Activated CD4-positive, alpha-beta memory T cell treated with anti-CD3 and anti-CD28 coated beads for 36 hours (primary cell): Measurements from ENCODE around the gene ESF1. TPM values are rescaled to one million over a fixed set of nuclear protein-coding genes. Genes with fewer than 3 reads are reported as not detected.
A peak's percentile ranks its signal among the peaks of the same experiment; 100 is the strongest.

ENCODE experiments used
- CTCF ChIA-PET: fragments of 350-600 bp; sonication (Branson Sonifier 250); formaldehyde crosslinking; loops from one replicate; lab custom pipeline; 2021; ENCODE audit warnings: antibody characterized with exemption, inconsistent platforms; lab: Charles Lee
- POLR2A ChIA-PET: fragments of 350-600 bp; sonication (Branson Sonifier 250); formaldehyde crosslinking; loops from one replicate; lab custom pipeline; 2021; ENCODE audit warnings: antibody characterized with exemption; lab: Charles Lee
- DNase-seq: peaks from one replicate; pipeline ENCODE4 v3.0.0-alpha.2; 2020
- H3K27ac Mint-ChIP-seq: one replicate; pipeline ENCODE4 v1.8.0; 2021; ENCODE audit warnings: mixed read lengths
- H3K27me3 Mint-ChIP-seq: one replicate; pipeline ENCODE4 v1.8.0; 2021; ENCODE audit warnings: mixed read lengths
- H3K36me3 Mint-ChIP-seq: one replicate; pipeline ENCODE4 v1.8.0; 2021; ENCODE audit warnings: mixed read lengths
- H3K4me1 Mint-ChIP-seq: one replicate; pipeline ENCODE4 v1.8.0; 2021; ENCODE audit warnings: low read depth, mixed read lengths
- H3K4me3 Mint-ChIP-seq: one replicate; pipeline ENCODE4 v1.8.0; 2021; ENCODE audit warnings: mild to moderate bottlenecking, mixed read lengths
- H3K9me3 Mint-ChIP-seq: one replicate; pipeline ENCODE4 v1.8.0; 2021; ENCODE audit warnings: mixed read lengths
- intact Hi-C: fragments of 100-400 bp; cut with micrococcal nuclease; formaldehyde crosslinking; loops from one replicate; pipeline ENCODE4 v1.15.1; 2023
- total RNA-seq, 2 experiments: library from RNA; stranded (reverse); gene quantifications; one replicate each; pipeline ENCODE4 v1.2.3, GENCODE V29; 2021

The ESF1 gene
- 10 to 100 TPM; 17.3 to 17.9 TPM for total RNA-seq

- intact Hi-C loops = loop anchor here (1.0 to 10.0 kb wide), 5 partner anchors 13 to 560 kb away; partner anchors contain the start of gene ISM1
- Mint-ChIP-seq H3K27me3 (no peaks in the 10 kb centered on the region), H3K9me3 (no peaks in the 10 kb centered on the region), H3K4me3 (peak within 1 kb of the TSS; percentile 91), H3K4me1 (peaks cover 51% of the 10 kb centered on the region), H3K27ac (peak within 1 kb of the TSS; percentile 93), H3K36me3 (peaks cover 42% of the 10 kb centered on the region)
- POLR2A ChIA-PET = interaction anchor here (1.2 to 1.3 kb wide), 5 partner anchors 8 to 15 kb away, joined by 3 to 4 read pairs (median 3); no protein-coding TSS in a partner anchor
- CTCF ChIA-PET = interaction anchor here (1.2 to 2.6 kb wide), 5 partner anchors 11 to 173 kb away, joined by 3 to 22 read pairs (median 4); no protein-coding TSS in a partner anchor
- DNase-seq = peak; percentile 96
These were observed at the start of gene ESF1, which contains the start of gene NDUFAF5 for GRCh38 chr20:13784893-13785715. TSS of gene ESF1 (minus strand) at chr20:13784919. CDS start at chr20:13783140, 1,779 bp downstream. TSS of gene NDUFAF5 (plus strand) at chr20:13785028. CDS start at chr20:13785069, 41 bp downstream.

GRCh38 chr20:13831476-13831875, 46.8 kb upstream of the ESF1 start:
- DNase-seq = no peak
- no peaks in the 10 kb centered on the region for H3K4me1 Mint-ChIP-seq
- POLR2A ChIA-PET = no interaction called here
- intact Hi-C loops = no loop called here
- CTCF ChIA-PET = no interaction called here
- H3K27me3 Mint-ChIP-seq = peaks cover 9% of the 10 kb centered on the region
- H3K36me3 Mint-ChIP-seq = no peaks in the 10 kb centered on the region
- H3K9me3 Mint-ChIP-seq = peaks cover 4% of the 10 kb centered on the region
- H3K4me3 Mint-ChIP-seq = no peak overlapping the region
- H3K27ac Mint-ChIP-seq = no peak overlapping the region

- Mint-ChIP-seq H3K4me3 (no peak overlapping the region), H3K36me3 (peaks cover 4% of the 10 kb centered on the region), H3K27me3 (peaks cover 6% of the 10 kb centered on the region), H3K9me3 (no peaks in the 10 kb centered on the region), H3K4me1 (no peaks in the 10 kb centered on the region), H3K27ac (no peak overlapping the region)
- CTCF ChIA-PET = interaction anchor here (0.7 to 1.0 kb wide), 2 partner anchors 9 to 229 kb away, joined by 3 read pairs; no protein-coding TSS in a partner anchor
- intact Hi-C loops = no loop called here
- DNase-seq = no peak
- POLR2A ChIA-PET = interaction anchor here (0.8 kb wide), 1 partner anchor 45 kb away, joined by 3 read pairs; no protein-coding TSS in a partner anchor
These were observed 40.7 kb upstream of the ESF1 start for GRCh38 chr20:13825465-13825864.

- Mint-ChIP-seq H3K36me3 (peaks cover 4% of the 10 kb centered on the region), H3K27me3 (peaks cover 3% of the 10 kb centered on the region), H3K27ac (no peak overlapping the region), H3K9me3 (no peaks in the 10 kb centered on the region), H3K4me3 (no peak overlapping the region), H3K4me1 (no peaks in the 10 kb centered on the region)
- intact Hi-C loops = no loop called here
- POLR2A ChIA-PET = no interaction called here
- DNase-seq = no peak
- CTCF ChIA-PET = interaction anchor here (0.9 kb wide), 1 partner anchor 36 kb away, joined by 4 read pairs; no protein-coding TSS in a partner anchor
These were observed 39.7 kb upstream of the ESF1 start for GRCh38 chr20:13824459-13824858.

- intact Hi-C loops = no loop called here
- ChIA-PET POLR2A (no interaction called here), CTCF (no interaction called here)
- no peak overlapping the region for H3K4me3 Mint-ChIP-seq
- peaks cover 14% of the 10 kb centered on the region for H3K36me3 Mint-ChIP-seq
- DNase-seq = no peak
- H3K9me3 Mint-ChIP-seq = no peaks in the 10 kb centered on the region
- H3K4me1 Mint-ChIP-seq = peaks cover 6% of the 10 kb centered on the region
- no peak overlapping the region for H3K27ac Mint-ChIP-seq
- H3K27me3 Mint-ChIP-seq = peaks cover 3% of the 10 kb centered on the region
These were observed 37.7 kb upstream of the ESF1 start for GRCh38 chr20:13822459-13822858.

- ChIA-PET CTCF (no interaction called here), POLR2A (no interaction called here)
- no peak overlapping the region for H3K4me3 Mint-ChIP-seq
- H3K4me1 Mint-ChIP-seq = peaks cover 8% of the 10 kb centered on the region
- H3K27ac Mint-ChIP-seq = no peak overlapping the region
- no peaks in the 10 kb centered on the region for H3K9me3 Mint-ChIP-seq
- DNase-seq = no peak
- peaks cover 3% of the 10 kb centered on the region for H3K27me3 Mint-ChIP-seq
- H3K36me3 Mint-ChIP-seq = peaks cover 15% of the 10 kb centered on the region
- intact Hi-C loops = no loop called here
These were observed 37.2 kb upstream of the ESF1 start for GRCh38 chr20:13821876-13822275.

GRCh38 chr20:13819885-13820645, 35.3 kb upstream of the ESF1 start:
- H3K36me3 Mint-ChIP-seq = peaks cover 21% of the 10 kb centered on the region
- H3K4me3 Mint-ChIP-seq = no peak overlapping the region
- H3K27me3 Mint-ChIP-seq = no peaks in the 10 kb centered on the region
- peak; percentile 11 for DNase-seq
- intact Hi-C loops = loop anchor here (1.0 kb wide), 1 partner anchor 235 kb away; no protein-coding TSS in a partner anchor
- POLR2A ChIA-PET = no interaction called here
- peaks cover 18% of the 10 kb centered on the region for H3K4me1 Mint-ChIP-seq
- H3K9me3 Mint-ChIP-seq = no peaks in the 10 kb centered on the region
- no peak overlapping the region for H3K27ac Mint-ChIP-seq
- CTCF ChIA-PET = interaction anchor here (0.6 to 2.9 kb wide), 20 partner anchors 13 to 570 kb away, joined by 3 to 10 read pairs (median 4); partner anchors contain the start of genes ESF1 and NDUFAF5

- no peak for DNase-seq
- no peaks in the 10 kb centered on the region for H3K9me3 Mint-ChIP-seq
- H3K36me3 Mint-ChIP-seq = peaks cover 31% of the 10 kb centered on the region
- no peaks in the 10 kb centered on the region for H3K27me3 Mint-ChIP-seq
- H3K4me1 Mint-ChIP-seq = peaks cover 21% of the 10 kb centered on the region
- CTCF ChIA-PET = interaction anchor here (0.9 kb wide), 1 partner anchor 237 kb away, joined by 3 read pairs; no protein-coding TSS in a partner anchor
- intact Hi-C loops = loop anchor here (2.0 kb wide), 1 partner anchor 33 kb away; the partner anchor contains the start of genes ESF1 and NDUFAF5
- H3K27ac Mint-ChIP-seq = peak overlapping the region; percentile 75
- no peak overlapping the region for H3K4me3 Mint-ChIP-seq
- POLR2A ChIA-PET = no interaction called here
These were observed 32.6 kb upstream of the ESF1 start for GRCh38 chr20:13817342-13817741.

- Mint-ChIP-seq H3K27me3 (no peaks in the 10 kb centered on the region), H3K4me1 (peaks cover 24% of the 10 kb centered on the region), H3K36me3 (peaks cover 34% of the 10 kb centered on the region), H3K4me3 (no peak overlapping the region), H3K27ac (peak overlapping the region; percentile 72), H3K9me3 (no peaks in the 10 kb centered on the region)
- CTCF ChIA-PET = no interaction called here
- intact Hi-C loops = loop anchor here (2.0 kb wide), 1 partner anchor 32 kb away; the partner anchor contains the start of genes ESF1 and NDUFAF5
- DNase-seq = no peak
- POLR2A ChIA-PET = no interaction called here
These were observed 32.0 kb upstream of the ESF1 start for GRCh38 chr20:13816757-13817156.

GRCh38 chr20:13814672-13815071, 30.0 kb upstream of the ESF1 start:
- CTCF ChIA-PET = no interaction called here
- Mint-ChIP-seq H3K9me3 (no peaks in the 10 kb centered on the region), H3K4me1 (peaks cover 24% of the 10 kb centered on the region), H3K27me3 (no peaks in the 10 kb centered on the region), H3K4me3 (no peak overlapping the region), H3K36me3 (peaks cover 30% of the 10 kb centered on the region), H3K27ac (no peak overlapping the region)
- no peak for DNase-seq
- intact Hi-C loops = no loop called here
- POLR2A ChIA-PET = no interaction called here

- Mint-ChIP-seq H3K27ac (peak overlapping the region; percentile 11), H3K4me1 (peaks cover 24% of the 10 kb centered on the region), H3K4me3 (no peak overlapping the region), H3K27me3 (no peaks in the 10 kb centered on the region), H3K36me3 (peaks cover 30% of the 10 kb centered on the region), H3K9me3 (no peaks in the 10 kb centered on the region)
- intact Hi-C loops = no loop called here
- POLR2A ChIA-PET = no interaction called here
- no peak for DNase-seq
- CTCF ChIA-PET = no interaction called here
These were observed 29.2 kb upstream of the ESF1 start for GRCh38 chr20:13813910-13814309.
